ENCODE results near the gene SLTM.
"Not testable (repeated sequence)": the region's sequence is repeated elsewhere in the genome, so short reads cannot be mapped to it uniquely, and the experiment has no call there.

SLTM gene

DNA sequence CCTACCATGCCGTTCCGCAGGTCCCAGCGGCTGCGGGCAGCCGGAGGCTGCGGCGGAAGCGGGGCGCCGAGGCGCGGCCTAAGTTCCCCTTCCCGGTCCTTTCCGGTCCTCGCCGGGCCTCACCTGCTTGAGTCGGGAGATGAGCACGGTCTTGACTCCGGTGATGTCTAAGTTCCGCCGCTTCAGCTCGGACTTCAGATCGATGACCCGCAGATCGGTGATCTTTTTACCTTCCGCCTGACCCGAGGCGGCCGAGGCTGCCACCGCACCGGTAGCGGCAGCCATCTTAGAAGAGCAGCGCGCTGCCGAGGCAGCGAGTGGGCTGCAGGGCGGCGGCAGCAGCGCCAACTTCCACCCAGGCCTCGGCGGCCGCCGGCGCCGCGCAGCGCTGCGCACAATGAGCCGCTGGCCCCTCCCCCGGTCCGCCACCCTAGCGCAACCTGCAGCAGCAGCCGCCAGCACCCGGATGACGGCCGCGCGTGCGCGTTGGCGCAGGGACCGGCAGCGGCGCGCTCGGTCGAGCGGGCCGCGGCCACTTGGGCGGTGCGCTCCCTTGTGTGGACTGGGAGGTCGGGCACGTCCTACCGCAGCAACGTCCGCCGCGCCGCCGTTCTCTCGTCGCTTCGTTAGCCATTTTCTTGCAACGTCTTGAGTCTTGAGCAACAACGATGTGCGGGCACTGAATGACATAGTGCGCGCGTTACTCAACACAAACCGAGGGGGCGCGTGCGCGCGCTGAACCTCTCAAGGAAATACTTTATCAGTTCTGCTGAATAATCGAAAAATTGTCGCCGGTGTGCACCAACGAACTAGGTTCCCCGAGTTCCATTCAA lies at the start of gene SLTM:
SLTM (minus strand) TSS at position 399 of the 833 bp plus-strand sequence; CDS start at position 285, 114 bp downstream.
- DNase-seq (ENCODE audit: low spot score): peak; percentile 93

GRCh38 chr15:58983261-58983660 lies 49.8 kb upstream of the SLTM start:
- DNase-seq (ENCODE audit: low spot score): no peak

DNA sequence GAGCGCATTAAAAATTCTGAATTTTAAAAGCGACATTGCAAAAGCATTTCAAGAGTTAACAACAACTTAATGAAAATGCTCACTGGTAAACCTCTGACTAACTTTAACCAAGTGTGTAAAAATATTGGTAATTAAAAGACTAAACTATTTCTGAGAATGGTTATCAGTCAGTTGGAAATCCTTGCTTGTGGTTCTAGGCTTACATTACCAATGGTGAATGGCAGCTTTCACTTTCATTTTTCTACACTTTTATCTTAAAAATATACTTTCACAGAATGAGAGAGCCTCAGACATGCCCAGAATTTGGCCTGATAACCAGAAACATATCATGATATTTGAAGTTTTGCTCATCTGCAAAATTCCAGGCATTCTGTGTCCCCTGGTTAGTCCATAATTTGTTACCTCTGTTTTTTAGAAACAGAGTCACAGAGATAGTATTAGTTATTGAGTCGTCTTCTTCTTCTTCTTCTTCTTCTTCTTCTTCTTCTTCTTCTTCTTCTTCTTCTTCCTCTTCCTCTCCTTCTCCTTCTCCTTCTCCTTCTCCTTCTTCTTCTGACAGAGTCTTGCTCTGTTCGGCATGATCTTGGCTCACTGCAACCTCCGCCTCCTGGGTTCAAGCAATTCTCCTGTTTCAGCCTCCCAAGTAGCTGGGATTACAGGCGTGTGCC lies 48.5 kb upstream of the SLTM start:
- DNase-seq (ENCODE audit: low spot score): peak; percentile 69

GRCh38 chr15:58980351-58980939 lies 47.0 kb upstream of the SLTM start:
- peak; percentile 64 for DNase-seq (ENCODE audit: low spot score)

DNA sequence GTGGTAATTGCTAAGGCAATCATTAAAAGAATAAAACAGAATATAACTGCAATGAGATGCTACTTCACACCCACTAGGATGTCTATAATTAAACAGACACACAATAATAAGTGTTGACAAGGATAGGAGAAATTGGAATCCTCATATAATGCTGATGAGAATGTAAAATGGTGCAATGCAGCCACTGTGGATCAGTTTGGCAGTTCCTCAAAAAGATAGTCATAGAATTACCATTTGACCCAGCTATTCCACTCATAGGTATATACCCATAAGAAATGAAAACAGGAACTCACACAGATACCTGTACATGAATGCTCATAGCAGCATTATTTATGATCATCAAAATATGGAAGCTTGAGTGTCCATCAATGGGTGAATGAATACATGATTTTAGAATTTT lies 44.4 kb upstream of the SLTM start:
- DNase-seq (ENCODE audit: low spot score): no peak

GRCh38 chr15:58967479-58967878 lies 34.0 kb upstream of the SLTM start:
- no peak for DNase-seq (ENCODE audit: low spot score)

- DNase-seq (ENCODE audit: low spot score): no peak
Measured at GRCh38 chr15:58966698-58967097, 33.2 kb upstream of the SLTM start.

DNA sequence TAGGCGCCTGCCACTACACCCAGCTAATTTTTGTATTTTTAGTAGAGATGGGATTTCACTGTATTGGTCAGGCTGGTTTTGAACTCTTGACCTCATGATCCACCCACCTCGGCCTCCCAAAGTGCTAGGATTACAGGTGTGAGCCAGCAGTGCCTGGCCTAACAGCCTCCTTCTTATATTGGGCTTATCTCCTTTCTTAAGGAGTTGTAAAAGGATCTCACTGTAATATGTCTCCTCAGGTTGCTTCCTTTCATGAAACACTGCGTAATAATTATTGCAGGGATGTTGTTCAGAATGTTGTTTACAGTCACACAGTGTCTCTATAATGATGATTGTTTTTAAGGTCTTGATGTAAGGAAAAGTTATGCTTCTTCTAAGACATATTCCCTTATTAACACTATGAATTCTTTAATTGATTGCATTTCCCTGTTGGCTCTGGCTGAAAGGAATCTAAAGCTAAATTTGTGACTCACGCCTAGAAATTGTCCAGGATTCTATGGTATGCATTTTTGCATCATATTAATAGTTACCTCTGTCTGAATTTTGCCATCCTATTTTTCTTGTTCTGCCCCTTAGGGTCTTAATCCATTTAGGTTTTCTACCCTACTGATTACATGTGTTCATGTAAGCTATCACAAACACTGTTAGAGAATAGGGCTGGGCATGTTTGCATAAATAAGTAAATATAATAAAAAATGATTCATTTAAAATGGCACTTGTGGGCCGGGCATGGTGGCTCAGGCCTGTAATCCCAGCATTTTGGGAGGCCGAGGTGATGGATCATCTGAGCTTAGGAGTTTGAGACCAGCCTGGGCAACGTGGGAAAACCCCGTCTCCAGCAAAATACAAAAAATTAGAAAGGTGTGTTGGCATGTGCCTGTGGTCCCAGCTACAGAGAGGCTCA lies 29.4 kb upstream of the SLTM start:
- DNase-seq (ENCODE audit: low spot score): no peak

DNA sequence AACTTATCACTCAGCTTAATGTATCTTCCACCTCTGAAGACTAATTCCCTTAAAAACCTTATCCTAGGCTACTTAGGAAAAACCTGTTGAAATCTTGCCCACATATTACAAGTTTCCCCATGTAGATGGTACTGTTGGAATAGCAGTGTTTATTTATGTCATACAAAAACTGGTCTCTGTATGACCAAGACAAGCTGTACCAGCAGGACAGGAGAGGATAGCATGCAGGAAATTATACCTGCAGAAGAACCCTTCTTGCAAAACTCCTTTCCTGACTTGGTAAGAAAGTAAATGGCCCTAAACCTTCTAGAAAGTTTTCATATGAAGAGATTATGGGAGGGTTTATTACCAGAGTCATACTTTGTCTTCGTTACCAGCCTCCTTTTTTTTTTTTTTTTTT lies 28.7 kb upstream of the SLTM start:
- DNase-seq (ENCODE audit: low spot score): no peak

DNA sequence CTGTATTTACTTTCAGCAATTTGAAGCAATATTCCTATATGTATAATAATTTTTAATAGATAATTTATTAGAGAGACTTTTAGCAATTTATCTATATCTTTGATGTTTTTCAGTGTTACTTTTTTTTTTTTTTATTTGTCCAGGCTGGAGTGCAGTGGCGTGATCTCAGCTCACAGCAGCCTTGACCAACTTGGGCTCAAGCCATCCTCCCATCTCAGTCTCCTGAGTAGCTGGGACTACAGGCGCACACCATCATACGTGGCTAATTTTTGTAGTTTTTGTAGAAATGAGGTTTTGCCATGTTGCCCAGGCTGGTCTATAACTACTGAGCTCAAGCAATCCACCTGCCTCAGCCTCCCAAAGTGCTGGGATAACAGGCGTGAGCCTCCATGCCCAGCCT lies 25.3 kb upstream of the SLTM start:
- no peak for DNase-seq (ENCODE audit: low spot score)

DNA sequence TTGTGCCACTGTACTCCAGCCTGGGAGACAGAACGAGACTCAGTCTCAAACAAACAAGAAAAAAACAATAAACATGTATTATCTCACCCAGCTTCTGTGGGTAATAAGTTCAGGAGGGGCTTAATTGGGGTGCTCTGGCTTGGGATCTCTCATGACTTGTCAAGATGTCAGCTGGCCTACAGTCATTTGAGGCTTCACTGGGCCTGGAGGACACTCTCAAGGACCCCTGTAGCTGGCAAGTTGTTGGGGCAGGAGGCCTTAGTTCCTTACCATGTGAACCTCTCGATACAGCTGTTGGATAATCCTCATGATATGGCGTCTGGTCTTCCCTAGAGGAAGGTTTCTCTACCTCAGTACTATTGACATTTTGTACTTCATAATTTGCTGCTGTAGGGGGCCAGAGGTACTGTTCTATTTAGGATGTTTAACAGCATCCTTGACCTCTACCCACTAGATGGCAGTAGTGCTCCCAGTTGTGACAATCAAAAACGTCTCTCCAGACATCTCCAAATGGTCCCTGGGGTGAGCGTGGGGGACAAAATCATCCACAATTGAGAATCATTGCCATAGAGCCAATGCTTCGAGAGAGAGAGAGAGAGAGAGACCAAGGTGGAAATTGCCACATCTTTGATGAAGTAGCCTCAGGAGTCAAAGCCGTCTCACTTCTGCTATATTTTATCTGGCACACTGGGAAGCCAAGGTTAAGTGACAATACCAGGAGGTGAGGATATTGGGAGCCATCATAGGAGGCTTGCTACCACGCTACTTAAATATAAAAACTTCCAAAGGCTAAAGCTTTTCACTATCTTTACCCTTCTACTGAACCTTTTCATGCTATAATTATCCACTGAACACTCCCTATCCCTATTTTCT lies 23.9 kb upstream of the SLTM start:
- peak; percentile 79 for DNase-seq (ENCODE audit: low spot score)

- DNase-seq (ENCODE audit: low spot score): no peak
Measured at GRCh38 chr15:58952751-58953150, 19.3 kb upstream of the SLTM start.

GRCh38 chr15:58951388-58952007 lies 18.0 kb upstream of the SLTM start:
- no peak for DNase-seq (ENCODE audit: low spot score)

DNA sequence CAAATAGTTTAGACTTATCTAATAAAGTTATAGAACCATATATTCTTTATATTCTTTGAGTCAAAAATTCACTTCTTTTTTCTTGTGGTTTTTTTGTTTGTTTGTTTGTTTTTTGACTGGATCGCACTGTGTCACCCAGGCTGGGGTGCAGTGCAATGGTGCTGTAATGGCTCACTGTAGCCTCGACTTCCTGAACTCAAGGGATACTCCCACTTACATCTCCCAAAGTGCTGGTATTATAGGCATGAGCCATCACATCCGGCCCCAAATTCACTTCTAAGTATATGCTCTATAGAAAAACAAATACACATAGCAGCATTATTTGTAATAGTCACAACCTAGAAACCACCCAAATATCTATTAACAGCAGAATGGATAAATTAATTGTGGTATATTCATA lies 13.7 kb upstream of the SLTM start:
- no peak for DNase-seq (ENCODE audit: low spot score)

- not testable (repeated sequence) for DNase-seq (ENCODE audit: low spot score)
Measured at GRCh38 chr15:58934974-58935373, 1.5 kb upstream of the SLTM start.

- DNase-seq (ENCODE audit: low spot score): no peak
Measured at GRCh38 chr15:58934521-58934920, 1.0 kb upstream of the SLTM start.

- no peak for DNase-seq (ENCODE audit: low spot score)
Measured at GRCh38 chr15:58934114-58934447, 602 bp upstream of the SLTM start.

DNA sequence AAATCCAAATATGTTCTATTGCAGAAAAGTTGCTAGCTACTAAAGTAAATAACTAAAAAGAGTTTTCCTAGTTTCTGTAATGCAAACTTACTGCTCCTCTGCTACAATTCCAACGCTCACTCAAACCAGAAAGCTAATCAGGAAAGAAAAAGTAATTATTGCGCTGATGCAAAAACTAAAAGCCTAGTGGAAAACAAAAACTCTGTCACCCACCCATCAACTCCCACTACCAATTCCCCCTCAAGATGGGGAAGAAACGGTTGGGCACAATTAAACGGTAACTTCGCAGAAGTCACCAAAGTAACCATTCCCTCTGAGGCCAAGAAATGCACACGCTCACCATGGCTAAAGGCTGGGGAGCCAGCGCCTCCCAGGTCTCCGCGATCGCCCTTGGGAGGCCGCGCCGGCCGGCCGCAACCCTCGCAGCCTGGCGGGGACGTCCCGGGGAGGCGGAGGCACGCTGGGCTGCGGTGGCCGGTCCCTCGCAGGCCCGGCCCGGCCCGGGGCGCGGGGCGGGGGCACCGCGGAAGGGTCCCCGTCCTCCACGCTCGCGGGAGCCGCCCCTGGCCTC lies 684 bp downstream of the SLTM start:
- DNase-seq (ENCODE audit: low spot score): no peak

- peak; percentile 29 for DNase-seq (ENCODE audit: low spot score)
Measured at GRCh38 chr15:58931987-58932588, 1.4 kb downstream of the SLTM start.

DNA sequence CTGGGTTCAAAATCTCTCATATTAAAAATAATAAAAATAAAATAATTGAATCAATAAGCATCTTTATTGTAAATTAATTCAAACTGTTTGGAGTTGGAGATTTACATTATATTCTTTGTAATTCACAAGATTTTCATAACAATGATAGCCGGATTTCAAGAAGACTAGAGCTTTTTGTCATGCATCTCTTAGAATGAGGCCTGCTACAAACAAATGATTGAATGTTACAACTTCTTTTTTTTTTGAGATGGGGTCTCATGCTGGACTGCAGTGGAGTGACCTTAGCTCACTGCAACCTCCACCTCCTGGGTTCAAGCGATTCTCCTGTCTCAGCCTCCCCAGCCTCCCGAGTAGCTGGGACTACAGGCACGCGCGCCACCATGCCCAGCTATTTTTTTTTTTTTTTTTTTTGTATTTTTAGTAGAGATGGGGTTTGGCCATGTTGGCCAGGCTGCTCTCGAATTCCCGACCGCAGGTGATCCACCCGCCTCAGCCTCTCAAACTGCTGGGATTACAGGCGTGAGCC lies 3.5 kb downstream of the SLTM start:
- DNase-seq (ENCODE audit: low spot score): no peak
